ENCODE data around the gene NDUFS4.

GRCh38 chr5:53558966-53559365 is 1.5 kb upstream of the NDUFS4 start:
- TF ChIP-seq EZH2 (IDR thresholded peaks at IDR 0.05; ENCODE audit: borderline replicate concordance) (no peak), CTCF (IDR thresholded peaks at IDR 0.05; ENCODE audit: poor library complexity) (no peak)
